GM12873 (cell line): ENCODE data around the gene DOCK4.

Experiments
- TF ChIP-seq, protein P1 (sequence below): IDR thresholded peaks from 2 replicates; pipeline ENCODE4 v1.5.1; 2012; ENCODE audit warnings: low read depth, mild to moderate bottlenecking, moderate library complexity, low read length, control low read depth; ENCODE audit not compliant: insufficient read depth; ENCODE audit errors: missing control alignments

Gene DOCK4

DNA sequence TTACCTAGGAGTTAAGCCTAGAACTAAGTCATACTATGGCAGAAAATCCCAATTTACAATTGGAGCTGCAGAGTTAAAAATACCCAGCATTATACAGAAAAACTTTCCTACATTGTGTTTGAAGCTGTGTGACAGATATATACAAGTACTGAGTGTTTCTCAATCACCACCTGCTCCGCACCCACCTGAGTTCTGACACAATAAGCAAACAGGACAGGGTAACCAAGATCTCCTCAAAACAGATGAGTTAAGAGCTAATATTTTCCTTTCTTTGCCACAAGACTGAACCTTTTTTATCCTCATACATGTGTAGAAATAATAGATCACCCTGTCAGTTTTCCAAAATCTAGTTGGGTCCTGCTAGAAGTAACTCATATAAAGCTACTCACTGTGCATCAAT lies 186.3 kb downstream of the DOCK4 start:
- TF ChIP-seq, protein P1, sequence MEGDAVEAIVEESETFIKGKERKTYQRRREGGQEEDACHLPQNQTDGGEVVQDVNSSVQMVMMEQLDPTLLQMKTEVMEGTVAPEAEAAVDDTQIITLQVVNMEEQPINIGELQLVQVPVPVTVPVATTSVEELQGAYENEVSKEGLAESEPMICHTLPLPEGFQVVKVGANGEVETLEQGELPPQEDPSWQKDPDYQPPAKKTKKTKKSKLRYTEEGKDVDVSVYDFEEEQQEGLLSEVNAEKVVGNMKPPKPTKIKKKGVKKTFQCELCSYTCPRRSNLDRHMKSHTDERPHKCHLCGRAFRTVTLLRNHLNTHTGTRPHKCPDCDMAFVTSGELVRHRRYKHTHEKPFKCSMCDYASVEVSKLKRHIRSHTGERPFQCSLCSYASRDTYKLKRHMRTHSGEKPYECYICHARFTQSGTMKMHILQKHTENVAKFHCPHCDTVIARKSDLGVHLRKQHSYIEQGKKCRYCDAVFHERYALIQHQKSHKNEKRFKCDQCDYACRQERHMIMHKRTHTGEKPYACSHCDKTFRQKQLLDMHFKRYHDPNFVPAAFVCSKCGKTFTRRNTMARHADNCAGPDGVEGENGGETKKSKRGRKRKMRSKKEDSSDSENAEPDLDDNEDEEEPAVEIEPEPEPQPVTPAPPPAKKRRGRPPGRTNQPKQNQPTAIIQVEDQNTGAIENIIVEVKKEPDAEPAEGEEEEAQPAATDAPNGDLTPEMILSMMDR = no peak

DNA sequence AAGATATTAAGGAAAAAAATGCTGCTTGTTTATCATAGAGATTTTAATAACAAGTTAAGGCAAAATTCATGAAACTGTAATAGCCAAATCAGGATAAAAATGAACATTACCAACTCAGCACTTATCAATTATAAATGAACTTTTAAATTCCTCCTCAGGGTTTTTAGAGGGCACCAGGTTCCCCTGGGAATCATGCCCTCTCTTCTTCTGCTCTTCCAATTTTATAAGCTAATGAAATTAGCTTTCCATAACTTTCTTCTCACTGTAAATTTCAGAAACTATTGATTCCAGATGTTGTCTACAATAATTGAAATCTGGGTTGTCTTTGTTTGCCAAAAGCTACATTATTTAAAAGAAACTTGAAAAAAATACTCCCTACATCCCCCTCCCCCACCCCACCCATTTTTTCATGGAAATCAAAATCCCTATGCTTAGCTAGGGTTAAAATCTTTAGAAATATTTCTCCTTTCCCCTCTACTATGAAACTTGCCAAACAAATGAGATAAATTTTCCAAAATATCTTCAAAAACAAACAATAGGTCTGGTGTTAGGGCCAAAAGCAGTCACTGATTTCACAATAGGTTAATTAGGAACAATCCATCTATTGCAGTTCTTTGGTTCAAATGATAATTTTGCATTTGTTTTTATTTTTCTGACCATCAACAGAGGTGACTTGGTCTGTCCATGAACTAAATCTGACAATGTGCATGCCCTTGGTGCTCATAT lies 187.7 kb downstream of the DOCK4 start:
- TF ChIP-seq, protein P1 = no peak

DNA sequence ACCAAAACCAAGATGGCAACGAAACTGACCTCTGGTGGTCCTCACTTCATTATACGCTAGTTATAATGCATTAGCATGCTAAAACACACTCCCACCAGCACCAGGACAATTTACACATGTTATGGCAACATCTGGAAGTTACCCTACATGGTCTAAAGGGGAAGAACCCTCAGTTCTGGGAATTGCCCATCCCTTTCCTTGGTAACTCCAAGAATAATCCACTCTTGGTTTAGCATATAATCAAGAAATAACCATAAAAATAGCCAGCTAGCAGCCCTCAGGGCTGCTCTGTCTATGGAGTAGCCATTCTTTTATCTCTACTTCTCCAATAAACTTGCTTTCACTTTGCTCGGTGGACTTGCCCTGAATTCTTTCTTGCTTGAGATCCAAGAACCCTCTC lies 191.1 kb downstream of the DOCK4 start:
- TF ChIP-seq, protein P1 = no peak

DNA sequence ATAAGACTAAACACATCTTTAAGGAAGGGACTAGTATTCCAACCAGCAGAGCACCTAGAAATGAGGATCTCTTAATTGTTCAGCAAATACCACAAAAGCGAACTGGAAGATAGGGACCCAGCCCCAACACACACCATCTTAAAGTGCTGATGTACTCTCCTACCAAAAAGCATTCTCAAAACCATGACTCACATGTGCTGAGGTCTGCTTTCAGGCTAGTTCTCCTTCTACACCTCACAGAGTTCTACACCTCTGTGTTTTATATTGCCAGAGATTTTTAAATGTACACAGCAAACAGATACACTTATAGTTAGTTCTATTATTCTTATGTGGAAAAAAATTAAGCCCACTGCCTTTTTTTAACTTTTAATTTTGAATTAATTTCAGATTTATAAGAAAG lies 191.9 kb downstream of the DOCK4 start:
- TF ChIP-seq, protein P1 = no peak

DNA sequence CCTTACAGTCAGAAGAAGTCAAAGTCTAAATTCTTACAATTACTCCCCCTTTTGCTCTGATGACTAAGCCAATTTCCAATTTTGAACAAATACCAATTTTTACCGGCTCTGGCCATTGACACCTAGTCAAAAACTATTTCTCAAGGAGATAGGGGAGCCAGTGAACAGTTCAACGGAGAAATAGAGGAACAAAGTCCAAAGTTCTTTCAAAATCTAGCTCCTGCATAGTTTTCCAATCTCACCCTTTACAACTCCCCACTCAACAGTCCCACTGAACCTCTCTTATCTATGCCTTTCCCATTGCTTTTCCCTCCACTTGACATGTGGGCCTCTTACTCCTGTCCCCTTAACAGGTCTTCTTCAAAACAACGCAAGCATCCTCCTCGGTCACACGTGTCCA lies 192.9 kb downstream of the DOCK4 start:
- TF ChIP-seq, protein P1 = no peak

DNA sequence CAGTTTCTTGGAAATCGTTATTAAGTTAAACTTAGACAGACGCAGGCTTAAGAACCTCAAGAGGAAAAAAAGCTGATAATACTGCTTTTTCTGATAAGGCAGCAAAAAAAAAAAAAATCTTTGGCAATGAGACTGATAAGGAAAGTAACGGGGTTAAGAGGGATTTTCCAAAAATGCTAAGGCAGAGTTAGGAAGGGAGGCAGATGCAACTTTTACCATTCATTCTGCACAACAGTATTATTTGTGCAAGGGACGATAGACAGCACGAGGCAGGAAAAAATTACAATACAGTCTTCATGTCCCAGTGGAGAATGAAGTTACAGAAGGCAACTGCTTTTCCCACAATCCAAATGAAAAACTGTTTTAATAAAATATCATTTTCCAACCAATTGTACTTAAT lies 194.0 kb downstream of the DOCK4 start:
- TF ChIP-seq, protein P1 = no peak

DNA sequence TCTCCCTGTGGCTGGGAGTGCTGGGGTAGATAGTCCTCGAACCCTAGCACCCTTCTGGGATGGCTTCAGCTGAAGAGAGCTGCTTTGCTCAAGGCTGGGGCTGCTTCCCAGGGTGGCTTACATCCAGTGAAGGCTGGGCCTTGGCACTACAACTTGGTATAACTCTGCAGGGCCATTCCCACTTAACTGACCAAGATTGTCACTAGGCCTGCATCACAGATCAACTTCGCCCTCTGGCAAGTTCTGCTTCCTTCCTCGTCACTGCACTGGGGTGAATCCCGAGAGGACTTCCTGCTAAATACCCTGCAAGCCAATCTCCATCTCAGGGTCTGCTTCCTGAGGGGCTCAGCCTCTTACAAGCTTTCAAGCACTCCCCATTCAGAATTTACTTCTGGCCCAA lies 195.2 kb downstream of the DOCK4 start:
- TF ChIP-seq, protein P1 = no peak
